ENCODE results near the gene DDRGK1. TPM values are rescaled to one million over a fixed set of nuclear protein-coding genes. Genes with fewer than 3 reads are reported as not detected.

Gene DDRGK1
- total and polyA plus RNA-seq, 2 experiments from 2014 or later: 92.9 to 154 TPM

- no peak for DNase-seq (ENCODE audit: low spot score)
- no peak overlapping the region for H3K4me2 ChIP-seq
- no peaks in the 10 kb centered on the region for H3K9me3 ChIP-seq (ENCODE audit: low read depth)
- H3K4me3 ChIP-seq: no peak overlapping the region
- H3K27me3 ChIP-seq: no peaks in the 10 kb centered on the region
- TF ChIP-seq CTCF (IDR thresholded peaks at IDR 0.05; ENCODE audit: poor library complexity): no peak
- H3K36me3 ChIP-seq (replicated peaks; ENCODE audit: insufficient read depth, low read depth): no peaks in the 10 kb centered on the region
- no peaks in the 10 kb centered on the region for H3K9me2 ChIP-seq (replicated peaks; ENCODE audit: insufficient read depth)
- H3K4me1 ChIP-seq (ENCODE audit: insufficient read depth): peaks cover 11% of the 10 kb centered on the region
- no peaks in the 10 kb centered on the region for H4K20me1 ChIP-seq (ENCODE audit: insufficient read depth, poor library complexity, severe bottlenecking)
- H3K27ac ChIP-seq: no peak overlapping the region
- peaks cover 24% of the 10 kb centered on the region for H3K79me2 ChIP-seq
- H2AFZ ChIP-seq: no peak overlapping the region
- 75% methylated on average over 2 of the region's 2 CpGs for WGBS (ENCODE audit: low lambda C conversion rate, missing lambda C conversion rate)
These were observed 5.3 kb downstream of the DDRGK1 start for GRCh38 chr20:3199206-3199605.

GRCh38 chr20:3195590-3196237 lies 8.8 kb downstream of the DDRGK1 start:
- H3K27me3 ChIP-seq: no peaks in the 10 kb centered on the region
- H3K36me3 ChIP-seq (replicated peaks; ENCODE audit: insufficient read depth, low read depth): no peaks in the 10 kb centered on the region
- H3K27ac ChIP-seq: no peak overlapping the region
- TF ChIP-seq EZH2 (IDR thresholded peaks at IDR 0.05; ENCODE audit: borderline replicate concordance): no peak
- H3K9me3 ChIP-seq (ENCODE audit: low read depth): no peaks in the 10 kb centered on the region
- no peaks in the 10 kb centered on the region for H4K20me1 ChIP-seq (ENCODE audit: insufficient read depth, poor library complexity, severe bottlenecking)
- H3K4me3 ChIP-seq: no peak overlapping the region
- no peaks in the 10 kb centered on the region for H3K9me2 ChIP-seq (replicated peaks; ENCODE audit: insufficient read depth)
- H3K79me2 ChIP-seq: no peaks in the 10 kb centered on the region
- no peaks in the 10 kb centered on the region for H3K4me1 ChIP-seq (ENCODE audit: insufficient read depth)
- H3K4me2 ChIP-seq: no peak overlapping the region
- no peak overlapping the region for H2AFZ ChIP-seq
- DNase-seq (ENCODE audit: low spot score): no peak
- 96% methylated on average over 7 of the region's 7 CpGs for WGBS (ENCODE audit: low lambda C conversion rate, missing lambda C conversion rate)

- 95% methylated on average over 10 of the region's 10 CpGs for WGBS (ENCODE audit: low lambda C conversion rate, missing lambda C conversion rate)
- no peak for TF ChIP-seq EZH2 (IDR thresholded peaks at IDR 0.05; ENCODE audit: borderline replicate concordance)
- TF ChIP-seq CTCF (IDR thresholded peaks at IDR 0.05; ENCODE audit: poor library complexity): no peak
- no peak for TF ChIP-seq EZH2phosphoT487 (IDR thresholded peaks at IDR 0.05; ENCODE audit: low read depth, severe bottlenecking, unreplicated experiment)
- no peak overlapping the region for H3K4me3 ChIP-seq
- H2AFZ ChIP-seq: no peak overlapping the region
- no peaks in the 10 kb centered on the region for H3K9me2 ChIP-seq (replicated peaks; ENCODE audit: insufficient read depth)
- H3K4me1 ChIP-seq (ENCODE audit: insufficient read depth): no peaks in the 10 kb centered on the region
- H3K9me3 ChIP-seq (ENCODE audit: low read depth): no peaks in the 10 kb centered on the region
- H3K27me3 ChIP-seq: no peaks in the 10 kb centered on the region
- H3K4me2 ChIP-seq: no peak overlapping the region
- H3K36me3 ChIP-seq (replicated peaks; ENCODE audit: insufficient read depth, low read depth): no peaks in the 10 kb centered on the region
- H3K27ac ChIP-seq: no peak overlapping the region
- no peaks in the 10 kb centered on the region for H4K20me1 ChIP-seq (ENCODE audit: insufficient read depth, poor library complexity, severe bottlenecking)
- H3K79me2 ChIP-seq: no peaks in the 10 kb centered on the region
- DNase-seq (ENCODE audit: low spot score): no peak
These were observed 9.7 kb downstream of the DDRGK1 start for GRCh38 chr20:3194617-3195280.

- H3K4me1 ChIP-seq (ENCODE audit: insufficient read depth): no peaks in the 10 kb centered on the region
- no peaks in the 10 kb centered on the region for H3K9me2 ChIP-seq (replicated peaks; ENCODE audit: insufficient read depth)
- no peak overlapping the region for H3K27ac ChIP-seq
- no peaks in the 10 kb centered on the region for H3K79me2 ChIP-seq
- H3K4me3 ChIP-seq: no peak overlapping the region
- DNase-seq (ENCODE audit: low spot score): no peak
- no peaks in the 10 kb centered on the region for H3K9me3 ChIP-seq (ENCODE audit: low read depth)
- no peaks in the 10 kb centered on the region for H3K27me3 ChIP-seq
- H2AFZ ChIP-seq: no peak overlapping the region
- 94% methylated on average over 10 of the region's 14 CpGs for WGBS (ENCODE audit: low lambda C conversion rate, missing lambda C conversion rate)
- no peaks in the 10 kb centered on the region for H3K36me3 ChIP-seq (replicated peaks; ENCODE audit: insufficient read depth, low read depth)
- no peak for TF ChIP-seq EZH2 (IDR thresholded peaks at IDR 0.05; ENCODE audit: borderline replicate concordance)
- no peak for TF ChIP-seq CTCF (IDR thresholded peaks at IDR 0.05; ENCODE audit: poor library complexity)
- TF ChIP-seq EZH2phosphoT487 (IDR thresholded peaks at IDR 0.05; ENCODE audit: low read depth, severe bottlenecking, unreplicated experiment): no peak
- no peak overlapping the region for H3K4me2 ChIP-seq
- H4K20me1 ChIP-seq (ENCODE audit: insufficient read depth, poor library complexity, severe bottlenecking): no peaks in the 10 kb centered on the region
These were observed 10.5 kb downstream of the DDRGK1 start for GRCh38 chr20:3193806-3194616.
